ENCODE results near the gene CATSPER1. TPM values are rescaled to one million over a fixed set of nuclear protein-coding genes. Genes with fewer than 3 reads are reported as not detected.

Gene CATSPER1
- total RNA-seq, 4 donors from 2014 or later: 0.12 TPM; not detected in 3

DNA sequence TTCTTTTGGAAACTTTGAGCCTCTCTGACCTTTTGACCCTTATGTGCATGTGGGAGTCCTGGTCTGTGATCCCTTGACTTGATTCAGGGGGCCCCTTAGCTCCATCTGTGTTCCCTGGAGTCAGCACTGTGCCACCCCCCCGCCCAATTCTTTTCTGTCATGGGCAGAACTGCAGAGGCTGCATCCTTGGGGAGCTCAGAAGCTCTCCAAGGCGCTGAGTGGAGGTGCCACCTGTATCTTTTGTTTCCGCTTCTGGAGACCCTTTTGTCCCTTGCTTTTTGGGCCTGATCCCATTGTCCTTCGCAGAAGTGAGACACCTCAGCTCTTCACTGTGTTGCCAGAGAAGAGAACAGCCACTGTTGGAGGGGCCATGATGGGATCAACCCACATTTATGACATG lies 41.4 kb upstream of the CATSPER1 start:
- Histone ChIP-seq H3K36me3 (peaks cover 4 to 61% of the 10 kb centered on the region in 2 donors), H3K27ac (peak overlapping the region in 3 of 4 donors; percentile 90 to 95 (median 91)), H3K27me3 (no peaks in the 10 kb centered on the region), H3K9me3 (no peaks in the 10 kb centered on the region), H3K4me3 (no peak overlapping the region), H3K4me1 (peaks cover 3 to 41% (median 18%) of the 10 kb centered on the region in 3 donors)
- TF ChIP-seq CTCF (IDR thresholded peaks at IDR 0.05): no peak
- TF ChIP-seq EP300 (IDR thresholded peaks at IDR 0.05): no peak
- no peak for TF ChIP-seq POLR2A (IDR thresholded peaks at IDR 0.05)
- TF ChIP-seq POLR2AphosphoS5 (IDR thresholded peaks at IDR 0.05): no peak
- no peak for ATAC-seq
- no CpG with 5 or more reads among the region's 4 CpGs for WGBS, 2 donors (ENCODE audit: low coverage in 1 of 2)

GRCh38 chr11:66066751-66067150 lies 40.5 kb upstream of the CATSPER1 start:
- no peak for ATAC-seq
- H3K27ac ChIP-seq: peak overlapping the region in 1 of 4 donors; percentile 95
- no peaks in the 10 kb centered on the region for H3K9me3 ChIP-seq
- peaks cover 3 to 32% (median 18%) of the 10 kb centered on the region in 3 donors for H3K4me1 ChIP-seq
- H3K27me3 ChIP-seq: no peaks in the 10 kb centered on the region
- peaks cover 6 to 70% of the 10 kb centered on the region in 2 donors for H3K36me3 ChIP-seq
- no peak overlapping the region for H3K4me3 ChIP-seq
- TF ChIP-seq POLR2AphosphoS5 (IDR thresholded peaks at IDR 0.05) (no peak), CTCF (IDR thresholded peaks at IDR 0.05) (no peak)
- 77 to 84% methylated on average over 2 of the region's 3 CpGs for WGBS, 2 donors (ENCODE audit: low coverage in 1 of 2)

DNA sequence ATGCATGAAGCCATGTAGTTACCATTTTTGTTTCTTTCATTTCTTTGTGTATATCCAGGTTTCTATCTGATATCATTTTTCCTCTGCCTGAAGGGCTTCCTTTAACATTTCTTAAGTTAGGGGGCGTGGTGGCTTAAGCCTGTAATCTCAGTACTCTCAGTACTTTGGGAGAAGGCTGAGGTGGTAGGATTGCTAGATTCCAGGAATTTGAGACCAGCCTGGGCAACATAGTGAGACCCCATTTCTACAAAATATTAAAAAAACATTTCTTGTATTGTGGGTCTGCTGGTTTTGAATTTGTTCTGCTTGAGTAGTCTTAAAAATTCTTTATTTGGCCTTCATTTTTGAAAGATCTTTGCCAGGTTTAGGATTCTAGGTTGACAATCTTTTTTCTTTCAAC lies 38.3 kb upstream of the CATSPER1 start:
- TF ChIP-seq CTCF (IDR thresholded peaks at IDR 0.05): no peak
- TF ChIP-seq POLR2AphosphoS5 (IDR thresholded peaks at IDR 0.05): no peak
- TF ChIP-seq EP300 (IDR thresholded peaks at IDR 0.05): no peak
- no peak for TF ChIP-seq POLR2A (IDR thresholded peaks at IDR 0.05)
- no peak for ATAC-seq
- H3K27ac ChIP-seq: no peak overlapping the region
- no peak overlapping the region for H3K4me3 ChIP-seq
- peaks cover 3 to 19% (median 14%) of the 10 kb centered on the region in 3 donors for H3K4me1 ChIP-seq
- 100% methylated on average over 1 of the region's 1 CpG for WGBS, 2 donors (ENCODE audit: low coverage in 1 of 2)
- no peaks in the 10 kb centered on the region for H3K9me3 ChIP-seq
- H3K27me3 ChIP-seq: no peaks in the 10 kb centered on the region
- peaks cover 7 to 92% of the 10 kb centered on the region in 2 donors for H3K36me3 ChIP-seq

- ATAC-seq: no peak
- Histone ChIP-seq H3K27me3 (no peaks in the 10 kb centered on the region), H3K36me3 (peaks cover 7 to 98% of the 10 kb centered on the region in 2 donors), H3K27ac (no peak overlapping the region), H3K9me3 (no peaks in the 10 kb centered on the region), H3K4me1 (peaks cover 3 to 12% (median 10%) of the 10 kb centered on the region in 3 donors), H3K4me3 (no peak overlapping the region)
- no peak for TF ChIP-seq EP300 (IDR thresholded peaks at IDR 0.05)
- TF ChIP-seq POLR2A (IDR thresholded peaks at IDR 0.05): no peak
- TF ChIP-seq CTCF (IDR thresholded peaks at IDR 0.05): no peak
- no peak for TF ChIP-seq POLR2AphosphoS5 (IDR thresholded peaks at IDR 0.05)
- WGBS, 2 donors (ENCODE audit: low coverage in 1 of 2): 94% methylated on average over 2 of the region's 2 CpGs; no CpG with 5 or more reads in 1 of the 2 donors
Observed at GRCh38 chr11:66063900-66064299, 37.6 kb upstream of the CATSPER1 start.

- no peak for ATAC-seq
- 95 to 100% methylated on average over 2 of the region's 2 CpGs for WGBS, 2 donors (ENCODE audit: low coverage in 1 of 2)
- peaks cover 7 to 100% of the 10 kb centered on the region in 2 donors for H3K36me3 ChIP-seq
- H3K4me1 ChIP-seq: no peaks in the 10 kb centered on the region
- H3K9me3 ChIP-seq: no peaks in the 10 kb centered on the region
- no peaks in the 10 kb centered on the region for H3K27me3 ChIP-seq
- no peak overlapping the region for H3K27ac ChIP-seq
- no peak overlapping the region for H3K4me3 ChIP-seq
- no peak for TF ChIP-seq EP300 (IDR thresholded peaks at IDR 0.05)
- no peak for TF ChIP-seq POLR2AphosphoS5 (IDR thresholded peaks at IDR 0.05)
- no peak for TF ChIP-seq CTCF (IDR thresholded peaks at IDR 0.05)
- TF ChIP-seq POLR2A (IDR thresholded peaks at IDR 0.05): no peak
Observed at GRCh38 chr11:66062408-66062807, 36.1 kb upstream of the CATSPER1 start.

All from gastroesophageal sphincter (tissue), 4 donors.